ENCODE results near the gene PTCH2. TPM values are rescaled to one million over a fixed set of nuclear protein-coding genes. Genes with fewer than 3 reads are reported as not detected.
"Not testable (repeated sequence)": the region's sequence is repeated elsewhere in the genome, so short reads cannot be mapped to it uniquely, and the experiment has no call there.

Gene PTCH2
- total RNA-seq, 1 experiment from 2014 or later: 0.48 TPM

DNA sequence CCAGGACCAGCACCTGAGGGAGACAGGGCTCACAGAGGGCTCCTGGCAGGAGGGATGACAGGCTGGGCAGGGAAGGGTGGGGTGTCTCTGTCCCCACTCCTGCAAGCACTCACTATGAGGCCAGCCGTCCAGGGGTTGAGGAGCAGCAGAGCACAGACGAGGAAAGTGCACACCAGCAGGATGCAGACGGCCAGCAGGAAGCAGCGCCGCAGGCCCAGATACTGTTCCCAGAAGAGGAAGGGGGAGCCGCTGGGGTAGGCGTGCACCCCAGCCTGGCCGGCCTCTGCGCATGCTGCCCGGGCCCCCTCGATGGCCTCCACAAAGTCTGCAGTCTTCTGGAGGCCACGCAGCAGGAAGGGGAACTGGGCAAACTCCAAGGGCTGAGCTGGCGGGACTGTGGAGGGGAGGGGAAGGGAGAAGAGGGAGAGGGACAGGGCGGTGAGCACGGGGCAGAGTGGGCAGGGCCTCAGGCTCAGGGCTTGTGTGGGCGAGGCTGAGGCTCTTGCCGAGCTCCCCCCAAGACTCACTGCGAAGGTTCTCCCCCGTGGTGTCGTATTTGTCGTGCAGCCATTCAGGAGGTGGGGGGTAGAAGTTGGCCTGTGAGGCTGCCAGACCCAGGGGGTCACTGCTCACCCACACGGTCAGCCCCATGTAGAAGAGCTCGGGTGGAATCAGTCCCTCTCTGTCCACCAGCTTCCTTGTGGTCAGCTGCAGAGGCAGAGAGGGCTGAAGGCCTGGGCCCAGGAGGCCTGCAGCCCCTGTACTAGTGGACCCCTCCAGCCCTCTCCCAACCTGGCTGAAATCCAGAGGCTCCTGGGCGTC lies 16.5 kb downstream of the PTCH2 start:
- ChIA-PET CTCF (interaction anchor here (0.6 to 0.7 kb wide), 2 partner anchors 27 to 301 kb away, joined by 3 to 8 read pairs; no protein-coding TSS in a partner anchor), POLR2A (interaction anchor here (0.8 kb wide), 1 partner anchor 46 kb away, joined by 3 read pairs; no protein-coding TSS in a partner anchor)
- no peaks in the 10 kb centered on the region for H3K9me3 Mint-ChIP-seq (ENCODE audit: unreplicated experiment)
- intact Hi-C loops (cut with micrococcal nuclease; ENCODE audit: unreplicated experiment): no loop called here
- DNase-seq: no peak
- BruUV-seq (replicated peaks): no TSS peak
- no peaks in the 10 kb centered on the region for H3K4me1 ChIP-seq
- no peaks in the 10 kb centered on the region for H3K36me3 ChIP-seq (ENCODE audit: control insufficient read depth, insufficient read depth, low read length)
- no peaks in the 10 kb centered on the region for H3K36me3 Mint-ChIP-seq (ENCODE audit: insufficient read depth, unreplicated experiment)
- no peaks in the 10 kb centered on the region for H3K9me3 ChIP-seq
- H3K4me1 Mint-ChIP-seq (ENCODE audit: low read depth, unreplicated experiment): no peaks in the 10 kb centered on the region
- H3K4me3 Mint-ChIP-seq (ENCODE audit: unreplicated experiment): no peak overlapping the region
- H3K27ac Mint-ChIP-seq (ENCODE audit: unreplicated experiment): no peak overlapping the region
- TF ChIP-seq, protein P1, sequence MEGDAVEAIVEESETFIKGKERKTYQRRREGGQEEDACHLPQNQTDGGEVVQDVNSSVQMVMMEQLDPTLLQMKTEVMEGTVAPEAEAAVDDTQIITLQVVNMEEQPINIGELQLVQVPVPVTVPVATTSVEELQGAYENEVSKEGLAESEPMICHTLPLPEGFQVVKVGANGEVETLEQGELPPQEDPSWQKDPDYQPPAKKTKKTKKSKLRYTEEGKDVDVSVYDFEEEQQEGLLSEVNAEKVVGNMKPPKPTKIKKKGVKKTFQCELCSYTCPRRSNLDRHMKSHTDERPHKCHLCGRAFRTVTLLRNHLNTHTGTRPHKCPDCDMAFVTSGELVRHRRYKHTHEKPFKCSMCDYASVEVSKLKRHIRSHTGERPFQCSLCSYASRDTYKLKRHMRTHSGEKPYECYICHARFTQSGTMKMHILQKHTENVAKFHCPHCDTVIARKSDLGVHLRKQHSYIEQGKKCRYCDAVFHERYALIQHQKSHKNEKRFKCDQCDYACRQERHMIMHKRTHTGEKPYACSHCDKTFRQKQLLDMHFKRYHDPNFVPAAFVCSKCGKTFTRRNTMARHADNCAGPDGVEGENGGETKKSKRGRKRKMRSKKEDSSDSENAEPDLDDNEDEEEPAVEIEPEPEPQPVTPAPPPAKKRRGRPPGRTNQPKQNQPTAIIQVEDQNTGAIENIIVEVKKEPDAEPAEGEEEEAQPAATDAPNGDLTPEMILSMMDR (IDR thresholded peaks at IDR 0.05; ENCODE audit: insufficient read depth in 1 of 2, low read depth in 1 of 2, low read length in 1 of 2, severe bottlenecking in 1 of 2, unreplicated experiment in 1 of 2): no peak
- H3K27me3 Mint-ChIP-seq (ENCODE audit: insufficient read depth, unreplicated experiment): no peaks in the 10 kb centered on the region
- no peaks in the 10 kb centered on the region for H3K27me3 ChIP-seq (replicated peaks; ENCODE audit: control insufficient read depth, insufficient read depth, low read length)
- no peak overlapping the region for H3K4me3 ChIP-seq (ENCODE audit: low read depth, low read length)

GRCh38 chr1:44824392-44824791 lies 18.7 kb downstream of the PTCH2 start:
- H3K9me3 ChIP-seq; H3K36me3 Mint-ChIP-seq (ENCODE audit: insufficient read depth, unreplicated experiment); H3K9me3 Mint-ChIP-seq (ENCODE audit: unreplicated experiment); BruUV-seq (replicated peaks); H3K4me3 Mint-ChIP-seq (ENCODE audit: unreplicated experiment); H3K27ac Mint-ChIP-seq (ENCODE audit: unreplicated experiment); H3K4me1 ChIP-seq; H3K27me3 ChIP-seq (replicated peaks; ENCODE audit: control insufficient read depth, insufficient read depth, low read length); H3K4me3 ChIP-seq (ENCODE audit: low read depth, low read length); POLR2A ChIA-PET; intact Hi-C loops (cut with micrococcal nuclease; ENCODE audit: unreplicated experiment); H3K36me3 ChIP-seq (ENCODE audit: control insufficient read depth, insufficient read depth, low read length); H3K4me1 Mint-ChIP-seq (ENCODE audit: low read depth, unreplicated experiment); H3K27me3 Mint-ChIP-seq (ENCODE audit: insufficient read depth, unreplicated experiment); CTCF ChIA-PET; DNase-seq: not testable (repeated sequence)

- H3K27me3 ChIP-seq (replicated peaks; ENCODE audit: control insufficient read depth, insufficient read depth, low read length): no peaks in the 10 kb centered on the region
- no peaks in the 10 kb centered on the region for H3K9me3 ChIP-seq
- no peak for DNase-seq
- TF ChIP-seq, protein P1 (IDR thresholded peaks at IDR 0.05; ENCODE audit: insufficient read depth in 1 of 2, low read depth in 1 of 2, low read length in 1 of 2, severe bottlenecking in 1 of 2, unreplicated experiment in 1 of 2): no peak
- POLR2A ChIA-PET: no interaction called here
- Mint-ChIP-seq H3K27ac (ENCODE audit: unreplicated experiment) (no peak overlapping the region), H3K36me3 (ENCODE audit: insufficient read depth, unreplicated experiment) (peaks cover 19% of the 10 kb centered on the region), H3K4me3 (ENCODE audit: unreplicated experiment) (no peak overlapping the region), H3K4me1 (ENCODE audit: low read depth, unreplicated experiment) (no peaks in the 10 kb centered on the region), H3K9me3 (ENCODE audit: unreplicated experiment) (no peaks in the 10 kb centered on the region), H3K27me3 (ENCODE audit: insufficient read depth, unreplicated experiment) (no peaks in the 10 kb centered on the region)
- CTCF ChIA-PET: interaction anchor here (0.6 kb wide), 1 partner anchor 90 kb away, joined by 4 read pairs; no protein-coding TSS in a partner anchor
- no peaks in the 10 kb centered on the region for H3K4me1 ChIP-seq
- H3K4me3 ChIP-seq (ENCODE audit: low read depth, low read length): no peak overlapping the region
- intact Hi-C loops (cut with micrococcal nuclease; ENCODE audit: unreplicated experiment): no loop called here
- no TSS peak for BruUV-seq (replicated peaks)
- no peaks in the 10 kb centered on the region for H3K36me3 ChIP-seq (ENCODE audit: control insufficient read depth, insufficient read depth, low read length)
Measured at GRCh38 chr1:44822981-44823451, 20.0 kb downstream of the PTCH2 start.

Measured in Caco-2 (cell line).